ENCODE results near the gene MLIP.

The MLIP gene

DNA sequence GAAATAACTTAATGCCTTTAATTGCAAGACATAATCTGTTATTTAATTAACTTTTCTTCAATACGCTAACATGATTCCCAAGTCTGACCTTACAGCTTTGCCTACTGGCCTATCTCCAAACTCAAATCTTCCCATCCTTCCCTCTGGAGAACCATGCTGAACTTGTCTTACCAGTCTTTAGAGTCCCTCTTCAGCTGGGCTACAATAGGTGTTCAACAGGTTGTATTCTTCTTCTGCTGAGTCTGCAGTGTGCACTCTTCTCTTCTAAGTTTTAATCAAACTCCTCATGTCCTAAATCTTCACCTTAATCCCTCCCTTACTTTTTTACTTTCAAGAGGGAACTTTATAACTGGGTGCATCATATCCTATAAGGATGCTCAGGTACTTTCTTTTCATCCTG, 121.5 kb downstream of the MLIP start:
- DNase-seq (ENCODE audit: low read depth in 2 of 2): no peak
- H3K4me3 ChIP-seq (replicated peaks in 1 of 2; ENCODE audit: low read depth in 2 of 2, low read length in 2 of 2): no peak overlapping the region
- TF ChIP-seq CTCF (IDR thresholded peaks at IDR 0.05; ENCODE audit: low read depth, low read length): no peak

- no peak for DNase-seq (ENCODE audit: low read depth in 2 of 2)
- H3K4me3 ChIP-seq (replicated peaks in 1 of 2; ENCODE audit: low read depth in 2 of 2, low read length in 2 of 2): no peak overlapping the region
- no peak for TF ChIP-seq CTCF (IDR thresholded peaks at IDR 0.05; ENCODE audit: low read depth, low read length)
These were observed 123.3 kb downstream of the MLIP start for GRCh38 chr6:54234539-54234938.

GRCh38 chr6:54236984-54237383, 125.7 kb downstream of the MLIP start:
- TF ChIP-seq CTCF (IDR thresholded peaks at IDR 0.05; ENCODE audit: low read depth, low read length): no peak
- H3K4me3 ChIP-seq (replicated peaks in 1 of 2; ENCODE audit: low read depth in 2 of 2, low read length in 2 of 2): no peak overlapping the region
- DNase-seq (ENCODE audit: low read depth in 2 of 2): no peak

DNA sequence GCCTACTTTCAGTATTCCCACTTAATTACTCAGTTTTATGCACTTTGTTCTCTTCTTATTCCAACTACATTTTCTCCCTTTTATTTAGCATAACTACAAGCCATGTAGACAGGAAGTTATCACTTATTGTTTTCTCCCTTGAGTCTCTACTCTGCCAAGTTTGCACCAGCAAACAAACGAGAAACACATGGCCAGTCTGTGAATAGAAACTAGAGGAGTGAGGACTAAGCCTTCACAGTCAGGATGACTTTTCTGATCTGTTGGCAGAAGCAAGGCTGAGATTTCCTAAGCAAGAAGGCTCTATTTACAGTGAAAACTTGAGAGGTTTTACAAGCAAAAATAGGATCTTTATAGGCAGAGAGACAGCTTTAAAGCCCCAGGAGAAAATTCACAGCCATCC, 127.2 kb downstream of the MLIP start:
- no peak for TF ChIP-seq CTCF (IDR thresholded peaks at IDR 0.05; ENCODE audit: low read depth, low read length)
- peak; percentile 55 to 89 for DNase-seq (ENCODE audit: low read depth in 2 of 2)
- no peak overlapping the region for H3K4me3 ChIP-seq (replicated peaks in 1 of 2; ENCODE audit: low read depth in 2 of 2, low read length in 2 of 2)

DNA sequence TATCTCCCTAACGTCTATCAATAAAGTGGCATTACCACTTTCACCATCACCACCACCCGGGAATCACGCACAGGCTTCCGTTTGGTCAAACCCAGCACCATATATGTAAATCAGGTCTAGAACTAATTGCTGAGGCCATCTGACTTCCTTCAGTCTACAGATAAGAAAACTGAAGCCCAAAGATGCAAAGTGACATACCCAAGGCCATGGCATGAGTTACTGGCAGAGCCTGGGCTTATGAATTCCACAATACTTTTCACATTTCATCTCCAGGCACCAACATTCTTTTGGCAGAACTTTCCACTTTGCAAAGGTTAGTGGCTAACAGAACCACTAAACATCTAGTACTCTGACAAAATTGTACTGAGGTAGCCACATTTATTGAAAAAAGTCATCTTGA, 132.5 kb downstream of the MLIP start:
- TF ChIP-seq CTCF (IDR thresholded peaks at IDR 0.05; ENCODE audit: low read depth, low read length): no peak
- H3K4me3 ChIP-seq (replicated peaks in 1 of 2; ENCODE audit: low read depth in 2 of 2, low read length in 2 of 2): no peak overlapping the region
- no peak for DNase-seq (ENCODE audit: low read depth in 2 of 2)

- TF ChIP-seq CTCF (IDR thresholded peaks at IDR 0.05; ENCODE audit: low read depth, low read length): peak; percentile 49
- DNase-seq (ENCODE audit: low read depth in 2 of 2): peak; percentile 42 to 52
- H3K4me3 ChIP-seq (replicated peaks in 1 of 2; ENCODE audit: low read depth in 2 of 2, low read length in 2 of 2): no peak overlapping the region
These were observed 133.2 kb downstream of the MLIP start for GRCh38 chr6:54244430-54244829.

DNA sequence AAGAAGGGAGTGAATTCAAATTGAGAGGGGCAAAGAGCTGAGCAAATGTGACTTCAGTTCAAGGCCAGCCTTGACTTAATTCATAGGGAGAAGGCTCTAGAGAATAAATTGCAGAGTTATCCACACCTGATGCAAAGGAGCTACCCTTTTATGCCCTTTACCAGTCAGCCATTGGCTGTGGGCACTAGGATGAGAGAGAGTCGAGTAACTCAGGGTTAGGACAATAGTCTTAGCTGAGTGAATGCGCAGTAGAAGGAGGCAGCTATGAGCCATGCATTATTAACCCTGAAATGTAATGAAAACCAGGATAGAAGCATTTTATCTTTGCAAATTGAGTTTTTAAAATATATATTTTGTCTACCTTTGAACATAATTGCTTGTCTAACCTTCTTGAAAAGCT, 134.0 kb downstream of the MLIP start:
- TF ChIP-seq CTCF (IDR thresholded peaks at IDR 0.05; ENCODE audit: low read depth, low read length): no peak
- DNase-seq (ENCODE audit: low read depth in 2 of 2): no peak
- H3K4me3 ChIP-seq (replicated peaks in 1 of 2; ENCODE audit: low read depth in 2 of 2, low read length in 2 of 2): no peak overlapping the region

Measured in cardiac fibroblast (primary cell).